PFSK-1 (cell line): ENCODE results near the gene TMEM223.

Source experiments
- FOXP2 ChIP-seq: optimal IDR thresholded peaks from 2 replicates; pipeline ENCODE3; 2011; ENCODE audit warnings: borderline replicate concordance, control low read depth, inconsistent platforms; ENCODE audit not compliant: insufficient read depth; ENCODE audit errors: extremely low read length, extremely low read depth
- POLR2AphosphoS5 ChIP-seq: IDR thresholded peaks from 2 replicates; pipeline ENCODE4 v1.6.1; 2012; ENCODE audit warnings: low read depth, mild to moderate bottlenecking, control low read depth, low read length, moderate library complexity
- REST ChIP-seq, 2 experiments: IDR thresholded peaks; 2 replicates each; pipeline versions ENCODE4 v1.6.1 to v1.8.0; 2011 to 2012; ENCODE audit warnings: low read depth in 2 of 2, low read length in 2 of 2, control low read depth in 1 of 2, inconsistent platforms in 1 of 2, mild to moderate bottlenecking in 1 of 2, moderate library complexity in 1 of 2; ENCODE audit not compliant: insufficient read depth in 1 of 2
- SIN3A ChIP-seq: IDR thresholded peaks from 2 replicates; pipeline ENCODE4 v1.6.1; 2012; ENCODE audit warnings: mild to moderate bottlenecking, low read length, moderate library complexity, borderline replicate concordance; ENCODE audit not compliant: insufficient read depth
- TAF1 ChIP-seq: IDR thresholded peaks from 2 replicates; pipeline ENCODE4 v1.6.1; 2012; ENCODE audit warnings: low read length, control low read depth, borderline replicate concordance; ENCODE audit not compliant: insufficient read depth

DNA sequence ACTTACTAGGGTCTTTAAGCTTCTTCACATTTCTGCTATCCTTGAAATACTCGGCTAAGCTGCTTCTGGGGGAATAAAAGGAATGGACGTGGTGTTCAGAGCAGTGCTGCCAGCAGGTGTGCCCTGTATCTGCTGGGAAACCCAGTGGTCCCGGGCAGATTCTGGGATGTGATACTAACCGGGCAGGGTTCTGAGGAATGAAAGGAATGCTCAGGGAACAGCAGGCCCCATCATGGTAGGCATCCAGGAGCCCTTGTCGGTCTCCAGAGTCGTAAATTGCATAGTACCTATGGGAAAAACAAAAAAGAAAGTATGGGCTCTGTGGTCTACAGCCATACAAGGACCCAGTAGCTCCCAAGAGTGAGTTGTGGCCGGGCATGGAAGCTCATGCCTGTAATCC is 4.5 kb upstream of the TMEM223 start:
- TF ChIP-seq POLR2AphosphoS5: no peak
- TF ChIP-seq SIN3A: no peak
- TF ChIP-seq REST (IDR thresholded peaks at IDR 0.05; ENCODE audit: insufficient read depth in 1 of 2, low read depth in 2 of 2, low read length in 2 of 2): no peak
- no peak for TF ChIP-seq TAF1
- TF ChIP-seq FOXP2: no peak
